Adrenal gland (tissue), 5 donors: ENCODE data around the gene PHACTR3.

Experiments used
- POLR2A ChIP-seq, 2 donors: fragments of 450-650 bp; IDR thresholded peaks; one replicate each; pipeline ENCODE4 v1.6.1; 2017; ENCODE audit warnings: antibody characterized with exemption in 2 of 2, mild to moderate bottlenecking in 2 of 2, moderate library complexity in 1 of 2
- TF ChIP-seq, protein P1 (sequence below), 6 experiments: fragments of 450-650 bp in 4 of 6; fragments of 200-600 bp in 2 of 6; sonication (generic) in 1 of 6; IDR thresholded peaks; 1 replicate in 5 of 6; 2 replicates in 1 of 6; pipeline versions ENCODE4 v1.5.1 to v1.8.0; 2016 to 2021; ENCODE audit warnings: antibody characterized with exemption in 6 of 6, mild to moderate bottlenecking in 2 of 6, moderate library complexity in 1 of 6
- donor health status: DM: no; HTN: no; CAD: no.

DNA sequence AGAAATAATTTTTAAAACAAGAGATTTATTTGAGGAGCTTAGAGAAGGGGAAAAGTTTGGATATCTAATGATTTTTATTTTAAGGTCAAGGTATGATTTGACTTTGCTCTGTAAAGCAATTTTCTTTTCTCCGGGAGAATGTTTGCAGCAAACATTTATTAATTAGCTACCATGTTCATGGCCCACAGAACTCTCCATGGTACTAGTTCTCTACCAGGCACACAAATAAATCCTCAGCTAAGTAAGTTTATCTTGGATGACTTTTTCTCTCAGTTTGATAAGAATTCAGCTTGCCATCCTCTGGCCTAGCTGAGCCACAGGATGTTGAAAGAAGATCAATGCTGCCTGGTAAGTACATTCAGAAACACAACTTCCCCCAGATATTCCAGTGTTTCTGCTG is 94.3 kb downstream of the PHACTR3 start:
- TF ChIP-seq, protein P1, sequence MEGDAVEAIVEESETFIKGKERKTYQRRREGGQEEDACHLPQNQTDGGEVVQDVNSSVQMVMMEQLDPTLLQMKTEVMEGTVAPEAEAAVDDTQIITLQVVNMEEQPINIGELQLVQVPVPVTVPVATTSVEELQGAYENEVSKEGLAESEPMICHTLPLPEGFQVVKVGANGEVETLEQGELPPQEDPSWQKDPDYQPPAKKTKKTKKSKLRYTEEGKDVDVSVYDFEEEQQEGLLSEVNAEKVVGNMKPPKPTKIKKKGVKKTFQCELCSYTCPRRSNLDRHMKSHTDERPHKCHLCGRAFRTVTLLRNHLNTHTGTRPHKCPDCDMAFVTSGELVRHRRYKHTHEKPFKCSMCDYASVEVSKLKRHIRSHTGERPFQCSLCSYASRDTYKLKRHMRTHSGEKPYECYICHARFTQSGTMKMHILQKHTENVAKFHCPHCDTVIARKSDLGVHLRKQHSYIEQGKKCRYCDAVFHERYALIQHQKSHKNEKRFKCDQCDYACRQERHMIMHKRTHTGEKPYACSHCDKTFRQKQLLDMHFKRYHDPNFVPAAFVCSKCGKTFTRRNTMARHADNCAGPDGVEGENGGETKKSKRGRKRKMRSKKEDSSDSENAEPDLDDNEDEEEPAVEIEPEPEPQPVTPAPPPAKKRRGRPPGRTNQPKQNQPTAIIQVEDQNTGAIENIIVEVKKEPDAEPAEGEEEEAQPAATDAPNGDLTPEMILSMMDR (IDR thresholded peaks at IDR 0.05) = no peak
- TF ChIP-seq POLR2A (IDR thresholded peaks at IDR 0.05) = no peak
